AG04450 (cell line): ENCODE results near the gene C11orf54. TPM values are rescaled to one million over a fixed set of nuclear protein-coding genes. Genes with fewer than 3 reads are reported as not detected.

Experiments used
- CTCF ChIA-PET: fragments of 300-600, 350-600 bp; formaldehyde crosslinking; extraction: SDS; loops from one replicate; lab custom pipeline; 2022; ENCODE audit warnings: antibody characterized with exemption, inconsistent platforms; lab: Charles Lee
- POLR2A ChIA-PET: fragments of 350-600 bp; formaldehyde crosslinking; extraction: SDS; loops from one replicate; lab custom pipeline; 2021; ENCODE audit warnings: antibody characterized with exemption, inconsistent platforms; lab: Yijun Ruan, JAX
- DNase-seq: peaks from one replicate; pipeline ENCODE4 v3.0.0-alpha.2; 2011; ENCODE audit warnings: low read depth, low spot score
- H3K27ac ChIP-seq: one replicate; pipeline ENCODE4 v1.5.1; 2012; ENCODE audit warnings: low read depth, low read length, control low read depth
- H3K27me3 ChIP-seq: one replicate; pipeline ENCODE4 v1.6.0; 2012; ENCODE audit warnings: low read length; ENCODE audit not compliant: control insufficient read depth, insufficient read depth
- H3K4me3 ChIP-seq: 2 replicates; pipeline ENCODE4 v1.5.1; 2011; ENCODE audit warnings: mild to moderate bottlenecking, low read depth, low read length, control low read depth
- H3K9me3 ChIP-seq: 2 replicates; pipeline ENCODE4 v1.5.1; 2012; ENCODE audit warnings: low read length; ENCODE audit not compliant: control insufficient read depth, insufficient read depth
- CTCF ChIP-seq: IDR thresholded peaks from 2 replicates; pipeline ENCODE4 v1.5.1; 2011; ENCODE audit warnings: low read depth, low read length, control low read depth, inconsistent platforms
- polyA plus RNA-seq: library from polyadenylated mRNA; depleted of rRNA; stranded (reverse); fragments of >200 nt; gene quantifications from 2 replicates; pipeline ENCODE4 v1.2.3, GENCODE V29; 2011

Gene C11orf54
- polyA plus RNA-seq, 1 experiment, result 28.0 TPM

- TF ChIP-seq CTCF, result no peak
- Histone ChIP-seq H3K27me3 (no peaks in the 10 kb centered on the region), H3K27ac (no peak overlapping the region), H3K4me3 (no peak overlapping the region), H3K9me3 (no peaks in the 10 kb centered on the region)
- DNase-seq, result no peak
- ChIA-PET CTCF (no interaction called here), POLR2A (no interaction called here)
Observed at GRCh38 chr11:93747122-93747521, 5.7 kb downstream of the C11orf54 start.

- no peak overlapping the region for H3K27ac ChIP-seq
- ChIA-PET CTCF (no interaction called here), POLR2A (interaction anchor here (1.2 kb wide), 1 partner anchor 9 kb away, joined by 3 read pairs; the partner anchor contains the start of genes C11orf54 and TAF1D)
- no peak for DNase-seq
- H3K27me3 ChIP-seq, result no peaks in the 10 kb centered on the region
- no peaks in the 10 kb centered on the region for H3K9me3 ChIP-seq
- TF ChIP-seq CTCF, result no peak
- H3K4me3 ChIP-seq, result no peak overlapping the region
Observed at GRCh38 chr11:93751001-93751400, 9.5 kb downstream of the C11orf54 start.

DNA sequence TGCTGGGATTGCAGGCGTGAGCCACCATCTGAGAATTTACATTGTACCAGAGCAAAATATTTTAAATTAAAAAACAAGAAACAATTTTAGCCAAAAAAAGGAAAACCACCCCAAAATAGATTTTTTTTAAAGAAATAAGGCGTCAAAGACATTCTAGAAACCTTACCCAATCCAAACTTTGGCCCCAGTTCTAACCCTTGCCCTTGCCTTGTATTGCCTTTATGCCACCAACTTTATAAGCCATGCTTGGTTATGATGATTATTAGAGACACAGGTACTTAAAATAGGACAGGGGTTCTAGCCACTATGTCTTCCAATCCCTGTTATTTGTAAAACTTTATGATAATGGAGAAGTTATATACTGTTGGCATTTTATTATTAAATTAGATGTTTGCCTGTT, 11.8 kb downstream of the C11orf54 start:
- ChIA-PET POLR2A (no interaction called here), CTCF (no interaction called here)
- no peak for DNase-seq
- no peak for TF ChIP-seq CTCF
- Histone ChIP-seq H3K27ac (no peak overlapping the region), H3K27me3 (no peaks in the 10 kb centered on the region), H3K9me3 (peaks cover 3% of the 10 kb centered on the region; the same call in 1 of the 2 replicates), H3K4me3 (no peak overlapping the region)

- H3K27me3 ChIP-seq, result no peaks in the 10 kb centered on the region
- no peak for TF ChIP-seq CTCF
- peaks cover 7% of the 10 kb centered on the region; the same call in 1 of the 2 replicates for H3K9me3 ChIP-seq
- no peak for DNase-seq
- POLR2A ChIA-PET, result no interaction called here
- CTCF ChIA-PET, result no interaction called here
- H3K4me3 ChIP-seq, result no peak overlapping the region
- H3K27ac ChIP-seq, result no peak overlapping the region
Observed at GRCh38 chr11:93756748-93757147, 15.3 kb downstream of the C11orf54 start.

- no peak for TF ChIP-seq CTCF
- CTCF ChIA-PET, result no interaction called here
- Histone ChIP-seq H3K27me3 (no peaks in the 10 kb centered on the region), H3K27ac (no peak overlapping the region), H3K4me3 (no peak overlapping the region), H3K9me3 (peaks cover 7% of the 10 kb centered on the region; the same call in 1 of the 2 replicates)
- no peak for DNase-seq
- POLR2A ChIA-PET, result no interaction called here
Observed at GRCh38 chr11:93757301-93757700, 15.8 kb downstream of the C11orf54 start.
